PFSK-1 (cell line): Measurements from ENCODE around the gene EEF1AKMT4.

Source experiments
- FOXP2 ChIP-seq: optimal IDR thresholded peaks from 2 replicates; pipeline ENCODE3; 2011; ENCODE audit warnings: borderline replicate concordance, control low read depth, inconsistent platforms; ENCODE audit not compliant: insufficient read depth; ENCODE audit errors: extremely low read length, extremely low read depth
- POLR2AphosphoS5 ChIP-seq: IDR thresholded peaks from 2 replicates; pipeline ENCODE4 v1.6.1; 2012; ENCODE audit warnings: low read depth, mild to moderate bottlenecking, control low read depth, low read length, moderate library complexity
- REST ChIP-seq, 2 experiments: IDR thresholded peaks; 2 replicates each; pipeline versions ENCODE4 v1.6.1 to v1.8.0; 2011 to 2012; ENCODE audit warnings: low read depth in 2 of 2, low read length in 2 of 2, control low read depth in 1 of 2, inconsistent platforms in 1 of 2, mild to moderate bottlenecking in 1 of 2, moderate library complexity in 1 of 2; ENCODE audit not compliant: insufficient read depth in 1 of 2
- SIN3A ChIP-seq: IDR thresholded peaks from 2 replicates; pipeline ENCODE4 v1.6.1; 2012; ENCODE audit warnings: mild to moderate bottlenecking, low read length, moderate library complexity, borderline replicate concordance; ENCODE audit not compliant: insufficient read depth
- TAF1 ChIP-seq: IDR thresholded peaks from 2 replicates; pipeline ENCODE4 v1.6.1; 2012; ENCODE audit warnings: low read length, control low read depth, borderline replicate concordance; ENCODE audit not compliant: insufficient read depth

EEF1AKMT4 gene

GRCh38 chr3:184230603-184231528 lies 18.6 kb upstream of the EEF1AKMT4 start:
- TF ChIP-seq FOXP2 (no peak), TAF1 (no peak), REST (IDR thresholded peaks at IDR 0.05; ENCODE audit: insufficient read depth in 1 of 2, low read depth in 2 of 2, low read length in 2 of 2) (no peak), POLR2AphosphoS5 (no peak), SIN3A (no peak)

- no peak for TF ChIP-seq FOXP2
- no peak for TF ChIP-seq REST (IDR thresholded peaks at IDR 0.05; ENCODE audit: insufficient read depth in 1 of 2, low read depth in 2 of 2, low read length in 2 of 2)
- TF ChIP-seq TAF1: no peak
- no peak for TF ChIP-seq SIN3A
- no peak for TF ChIP-seq POLR2AphosphoS5
Observed at GRCh38 chr3:184231671-184232070, 17.8 kb upstream of the EEF1AKMT4 start.

- no peak for TF ChIP-seq REST (IDR thresholded peaks at IDR 0.05; ENCODE audit: insufficient read depth in 1 of 2, low read depth in 2 of 2, low read length in 2 of 2)
- no peak for TF ChIP-seq POLR2AphosphoS5
- TF ChIP-seq FOXP2: no peak
- no peak for TF ChIP-seq TAF1
Observed at GRCh38 chr3:184233127-184233843, 16.2 kb upstream of the EEF1AKMT4 start.

GRCh38 chr3:184234224-184234623 lies 15.2 kb upstream of the EEF1AKMT4 start:
- no peak for TF ChIP-seq FOXP2
- TF ChIP-seq POLR2AphosphoS5: no peak
- no peak for TF ChIP-seq REST (IDR thresholded peaks at IDR 0.05; ENCODE audit: insufficient read depth in 1 of 2, low read depth in 2 of 2, low read length in 2 of 2)
- TF ChIP-seq TAF1: no peak
- TF ChIP-seq SIN3A: no peak
